ENCODE results near the gene SPTSSB.

GRCh38 chr3:161369531-161369930 lies 1.8 kb downstream of the SPTSSB start:
- TF ChIP-seq, protein P1, sequence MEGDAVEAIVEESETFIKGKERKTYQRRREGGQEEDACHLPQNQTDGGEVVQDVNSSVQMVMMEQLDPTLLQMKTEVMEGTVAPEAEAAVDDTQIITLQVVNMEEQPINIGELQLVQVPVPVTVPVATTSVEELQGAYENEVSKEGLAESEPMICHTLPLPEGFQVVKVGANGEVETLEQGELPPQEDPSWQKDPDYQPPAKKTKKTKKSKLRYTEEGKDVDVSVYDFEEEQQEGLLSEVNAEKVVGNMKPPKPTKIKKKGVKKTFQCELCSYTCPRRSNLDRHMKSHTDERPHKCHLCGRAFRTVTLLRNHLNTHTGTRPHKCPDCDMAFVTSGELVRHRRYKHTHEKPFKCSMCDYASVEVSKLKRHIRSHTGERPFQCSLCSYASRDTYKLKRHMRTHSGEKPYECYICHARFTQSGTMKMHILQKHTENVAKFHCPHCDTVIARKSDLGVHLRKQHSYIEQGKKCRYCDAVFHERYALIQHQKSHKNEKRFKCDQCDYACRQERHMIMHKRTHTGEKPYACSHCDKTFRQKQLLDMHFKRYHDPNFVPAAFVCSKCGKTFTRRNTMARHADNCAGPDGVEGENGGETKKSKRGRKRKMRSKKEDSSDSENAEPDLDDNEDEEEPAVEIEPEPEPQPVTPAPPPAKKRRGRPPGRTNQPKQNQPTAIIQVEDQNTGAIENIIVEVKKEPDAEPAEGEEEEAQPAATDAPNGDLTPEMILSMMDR (conservative IDR thresholded peaks at IDR 0.05 in 1 of 2, IDR thresholded peaks at IDR 0.05 in 1 of 2; ENCODE audit: low read depth in 1 of 2, low read length in 2 of 2) = no peak
- no peak for TF ChIP-seq EZH2 (IDR thresholded peaks at IDR 0.05; ENCODE audit: low read length, missing control alignments)
